HG02588 (cell line): Measurements from ENCODE around the gene CAMKMT.

Experiments
- ATAC-seq: cut with Tn5 transposase; IDR thresholded peaks from one replicate; pipeline ENCODE4 v1.9.1; 2021; ENCODE audit warnings: mild to moderate bottlenecking, moderate library complexity; ENCODE audit not compliant: unreplicated experiment

CAMKMT gene

GRCh38 chr2:44548221-44549098, 186.7 kb downstream of the CAMKMT start:
- ATAC-seq = no peak

- no peak for ATAC-seq
These were observed 187.3 kb downstream of the CAMKMT start for GRCh38 chr2:44549099-44549471.

GRCh38 chr2:44549856-44550255, 188.1 kb downstream of the CAMKMT start:
- no peak for ATAC-seq

- ATAC-seq = no peak
These were observed 188.8 kb downstream of the CAMKMT start for GRCh38 chr2:44550561-44550960.

GRCh38 chr2:44551497-44551896, 189.8 kb downstream of the CAMKMT start:
- ATAC-seq = no peak

- ATAC-seq = no peak
These were observed 191.7 kb downstream of the CAMKMT start for GRCh38 chr2:44553456-44553855.

- ATAC-seq = no peak
These were observed 194.0 kb downstream of the CAMKMT start for GRCh38 chr2:44555700-44556099.

- no peak for ATAC-seq
These were observed 197.4 kb downstream of the CAMKMT start for GRCh38 chr2:44559108-44559507.

- ATAC-seq = no peak
These were observed 198.6 kb downstream of the CAMKMT start for GRCh38 chr2:44560352-44560751.

GRCh38 chr2:44560941-44561340, 199.2 kb downstream of the CAMKMT start:
- ATAC-seq = no peak

GRCh38 chr2:44562737-44563136, 201.0 kb downstream of the CAMKMT start:
- no peak for ATAC-seq

- ATAC-seq = no peak
These were observed 203.0 kb downstream of the CAMKMT start for GRCh38 chr2:44564752-44565151.

GRCh38 chr2:44566059-44566458, 204.3 kb downstream of the CAMKMT start:
- no peak for ATAC-seq

- ATAC-seq = no peak
These were observed 207.7 kb downstream of the CAMKMT start for GRCh38 chr2:44569491-44569890.

GRCh38 chr2:44570271-44570670, 208.5 kb downstream of the CAMKMT start:
- ATAC-seq = no peak

GRCh38 chr2:44570777-44571176, 209.0 kb downstream of the CAMKMT start:
- no peak for ATAC-seq

- no peak for ATAC-seq
These were observed 210.6 kb downstream of the CAMKMT start for GRCh38 chr2:44572196-44572900.

GRCh38 chr2:44573996-44574395, 212.2 kb downstream of the CAMKMT start:
- no peak for ATAC-seq

- ATAC-seq = no peak
These were observed 216.8 kb downstream of the CAMKMT start for GRCh38 chr2:44578471-44579093.

GRCh38 chr2:44579115-44579836, 217.5 kb downstream of the CAMKMT start:
- ATAC-seq = no peak

- no peak for ATAC-seq
These were observed 218.1 kb downstream of the CAMKMT start for GRCh38 chr2:44579837-44580230.
